Spleen (tissue), 7 donors: ENCODE data around the gene RHNO1.
A peak's percentile ranks its signal among the peaks of the same experiment; 100 is the strongest.

Experiments used
- CTCF ChIP-seq, 11 experiments: fragments of 200-600 bp in 7 of 11; fragments of 450-650 bp in 4 of 11; sonication (generic) in 4 of 11; IDR thresholded peaks in 8 of 11; conservative IDR thresholded peaks in 3 of 11; 1 replicate in 7 of 11; 2 replicates in 4 of 11; pipeline versions ENCODE4 v1.4.0 to v1.8.0; 2016 to 2021; ENCODE audit warnings: antibody characterized with exemption in 11 of 11, inconsistent platforms in 4 of 11, mild to moderate bottlenecking in 1 of 11
- POLR2A ChIP-seq, 3 donors: fragments of 450-650 bp; IDR thresholded peaks; one replicate each; pipeline ENCODE4 v1.5.1; 2017; ENCODE audit warnings: antibody characterized with exemption in 3 of 3, mild to moderate bottlenecking in 1 of 3
- POLR2AphosphoS5 ChIP-seq, 3 donors: sonication (generic); formaldehyde crosslinking; IDR thresholded peaks; one replicate each; pipeline ENCODE4 v1.5.1; 2017; ENCODE audit warnings: antibody characterized with exemption in 3 of 3
- donor health status: DM: no; HTN: no; CAD: no; lungs with moderate emphysema.
- donor health status: DM: no; HTN: no; CAD: no.
- donor health status: DM: no; HTN: no; CAD: no.

- TF ChIP-seq POLR2AphosphoS5 (IDR thresholded peaks at IDR 0.05) (peak; percentile 94 to 97 (median 96)), CTCF (IDR thresholded peaks at IDR 0.05 in 8 of 11, conservative IDR thresholded peaks at IDR 0.05 in 3 of 11) (peak in 4 of 11 experiments; percentile 23 to 32 (median 26)), POLR2A (IDR thresholded peaks at IDR 0.05) (peak in 1 of 3 donors; percentile 71)
Observed at GRCh38 chr12:2890388-2891239, 13.6 kb downstream of the RHNO1 start, which contains the start of gene TULP3.
